Fibroblast of villous mesenchyme (primary cell): ENCODE data around the gene EXOSC5. TPM values are rescaled to one million over a fixed set of nuclear protein-coding genes. Genes with fewer than 3 reads are reported as not detected.

Source experiments
- DNase-seq: peaks from one replicate; pipeline ENCODE4 v3.0.0-alpha.2; 2010; ENCODE audit warnings: low read depth
- H3K4me3 ChIP-seq: 2 replicates; pipeline ENCODE4 v1.5.1; 2011; ENCODE audit warnings: low read depth, mild to moderate bottlenecking, low read length
- small RNA-seq: library from RNA; depleted of rRNA; stranded (forward); fragments of <200 nt; gene quantifications from one replicate; pipeline ENCODE3, GENCODE V24; 2012
- total RNA-seq: library from RNA; depleted of rRNA; stranded (reverse); fragments of >200 nt; gene quantifications from 2 replicates; pipeline ENCODE4 v1.2.3, GENCODE V29; 2012
- TF ChIP-seq, protein P1 (sequence below): IDR thresholded peaks from 2 replicates; pipeline ENCODE4 v1.5.1; 2012; ENCODE audit warnings: low read depth, mild to moderate bottlenecking, low read length; ENCODE audit not compliant: insufficient read depth

Gene EXOSC5
- total RNA-seq, 1 donor, result 12.5 TPM

DNA sequence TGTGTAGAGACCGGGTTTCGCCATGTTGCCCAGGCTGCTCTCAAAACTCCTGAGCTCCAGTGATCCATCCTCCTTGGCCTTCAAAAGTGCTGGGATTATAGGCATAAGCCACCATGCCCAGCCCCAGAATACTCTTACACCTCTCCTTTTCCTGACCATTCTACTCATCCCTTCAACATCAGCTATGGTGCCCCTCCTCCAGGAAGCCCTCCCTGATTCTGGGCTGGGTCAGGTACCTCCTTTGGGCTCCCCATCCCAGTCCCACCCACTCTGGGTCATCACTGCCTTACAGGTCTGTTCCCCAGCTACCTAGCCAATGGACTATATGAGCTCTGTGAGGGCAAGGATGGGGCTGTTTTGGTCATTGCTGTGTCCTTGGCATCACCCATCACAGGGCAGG, 53.0 kb downstream of the EXOSC5 start:
- no peak overlapping the region for H3K4me3 ChIP-seq
- TF ChIP-seq, protein P1, sequence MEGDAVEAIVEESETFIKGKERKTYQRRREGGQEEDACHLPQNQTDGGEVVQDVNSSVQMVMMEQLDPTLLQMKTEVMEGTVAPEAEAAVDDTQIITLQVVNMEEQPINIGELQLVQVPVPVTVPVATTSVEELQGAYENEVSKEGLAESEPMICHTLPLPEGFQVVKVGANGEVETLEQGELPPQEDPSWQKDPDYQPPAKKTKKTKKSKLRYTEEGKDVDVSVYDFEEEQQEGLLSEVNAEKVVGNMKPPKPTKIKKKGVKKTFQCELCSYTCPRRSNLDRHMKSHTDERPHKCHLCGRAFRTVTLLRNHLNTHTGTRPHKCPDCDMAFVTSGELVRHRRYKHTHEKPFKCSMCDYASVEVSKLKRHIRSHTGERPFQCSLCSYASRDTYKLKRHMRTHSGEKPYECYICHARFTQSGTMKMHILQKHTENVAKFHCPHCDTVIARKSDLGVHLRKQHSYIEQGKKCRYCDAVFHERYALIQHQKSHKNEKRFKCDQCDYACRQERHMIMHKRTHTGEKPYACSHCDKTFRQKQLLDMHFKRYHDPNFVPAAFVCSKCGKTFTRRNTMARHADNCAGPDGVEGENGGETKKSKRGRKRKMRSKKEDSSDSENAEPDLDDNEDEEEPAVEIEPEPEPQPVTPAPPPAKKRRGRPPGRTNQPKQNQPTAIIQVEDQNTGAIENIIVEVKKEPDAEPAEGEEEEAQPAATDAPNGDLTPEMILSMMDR, result no peak
- DNase-seq, result no peak

DNA sequence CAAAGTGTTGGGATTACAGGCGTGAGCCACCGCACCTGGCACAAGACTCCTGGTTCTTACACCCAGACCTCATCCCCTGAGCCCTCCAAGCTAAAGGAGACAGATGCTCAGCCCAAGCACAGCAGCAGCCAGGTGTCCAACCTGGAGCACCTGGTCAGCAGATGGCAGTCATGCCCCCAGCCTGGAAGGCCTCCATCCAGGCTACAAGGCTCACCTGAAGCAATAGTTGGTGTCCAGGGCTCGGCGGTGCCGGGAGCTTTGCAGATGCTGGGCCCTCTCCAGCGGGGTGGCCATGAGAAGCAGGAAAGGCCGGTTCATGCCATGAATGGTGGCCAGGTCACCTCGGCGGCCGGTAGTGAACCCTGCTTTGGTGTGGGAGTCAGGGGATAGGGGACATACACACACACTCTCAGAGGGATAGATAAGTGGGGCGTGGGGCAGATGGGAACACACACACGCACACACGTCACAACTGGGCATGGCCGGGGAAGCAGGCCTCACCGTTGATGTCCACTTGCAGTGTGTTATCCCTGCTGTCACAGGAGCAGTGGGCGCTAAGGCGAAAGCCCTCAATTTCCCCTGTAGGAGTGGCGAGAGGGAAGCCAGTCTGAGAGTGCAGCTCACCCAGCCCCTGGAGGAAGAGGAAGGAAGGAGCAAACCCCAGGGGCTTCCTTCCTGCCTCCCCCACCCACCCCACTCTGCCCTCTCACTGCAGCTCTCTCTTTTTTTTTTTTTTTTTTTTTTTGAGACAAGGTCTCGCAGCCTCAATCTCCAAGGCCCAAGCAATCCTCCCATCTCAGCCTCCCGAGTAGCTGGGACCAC, 55.3 kb downstream of the EXOSC5 start:
- no peak overlapping the region for H3K4me3 ChIP-seq
- TF ChIP-seq, protein P1, result no peak
- DNase-seq, result no peak

DNA sequence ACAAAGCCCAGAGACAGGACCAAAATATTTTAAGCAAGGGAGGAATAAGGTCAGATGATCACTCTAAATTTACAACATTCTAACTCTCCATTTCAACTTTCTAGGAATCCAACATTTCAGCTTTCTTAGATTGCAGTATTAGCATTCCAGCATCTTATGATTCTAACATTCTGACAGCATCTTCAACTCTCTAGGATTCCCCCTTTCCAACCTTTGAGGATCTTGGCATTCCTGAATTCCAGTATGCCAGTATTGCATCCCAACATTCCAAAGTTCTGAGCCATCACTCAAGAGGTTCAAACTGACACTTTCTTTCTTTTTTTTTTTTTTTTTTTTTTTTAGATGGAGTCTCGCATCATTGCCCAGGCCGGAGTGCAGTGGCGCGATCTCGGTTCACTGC, 57.2 kb downstream of the EXOSC5 start:
- TF ChIP-seq, protein P1, result no peak
- DNase-seq, result no peak
- H3K4me3 ChIP-seq, result no peak overlapping the region

Small RNAs within 50 kb of the gene (small RNA-seq; reads per million reads assigned to genes)
- gene RF00017, result not detected

Other genes with a start within 250 kb of the EXOSC5 start
- gene CYP2S1, start 204.1 kb downstream of the EXOSC5 start, total RNA-seq, result 1.6 and 1.7 TPM in 2 replicates
- gene AXL, start 178.1 kb downstream of the EXOSC5 start, total RNA-seq, result 360 and 363 TPM in 2 replicates
- 123 and 128 TPM in 2 replicates for gene HNRNPUL1, start 133.0 kb downstream of the EXOSC5 start, total RNA-seq
- gene CCDC97, start 87.2 kb downstream of the EXOSC5 start, total RNA-seq, result 9.7 and 11.2 TPM in 2 replicates
- gene TGFB1, start 43.4 kb downstream of the EXOSC5 start, total RNA-seq, result 7.8 and 16.8 TPM in 2 replicates
- gene B9D2, start 33.2 kb downstream of the EXOSC5 start, total RNA-seq, result 3.5 and 4.5 TPM in 2 replicates
- gene TMEM91, start 20.8 kb downstream of the EXOSC5 start, total RNA-seq, result 2.6 and 5.5 TPM in 2 replicates
- gene BCKDHA, start 459 bp upstream of the EXOSC5 start, total RNA-seq, result 21.2 and 24.8 TPM in 2 replicates
- 0.86 and 1.6 TPM in 2 replicates for gene B3GNT8, start 30.0 kb upstream of the EXOSC5 start, total RNA-seq
- gene DMAC2, start 42.6 kb upstream of the EXOSC5 start, total RNA-seq, result 39.3 and 43.2 TPM in 2 replicates
- not detected in 2 replicates for gene ERICH4, start 45.8 kb upstream of the EXOSC5 start, total RNA-seq
- not detected in 2 replicates for gene CEACAM21, start 178.8 kb upstream of the EXOSC5 start, total RNA-seq
- gene CEACAM4, start 229.7 kb upstream of the EXOSC5 start, total RNA-seq, result not detected in 2 replicates